Measurements from ENCODE around the gene FCN2.

The FCN2 gene

GRCh38 chr9:134867917-134868750 is 12.5 kb upstream of the FCN2 start:
- no peak overlapping the region for H3K9ac ChIP-seq (ENCODE audit: low read length)
- H2BK120ac ChIP-seq (ENCODE audit: insufficient read depth, low read length, poor library complexity) = no peak overlapping the region
- H3K27ac ChIP-seq (ENCODE audit: low read depth, low read length) = no peak overlapping the region
- H4K91ac ChIP-seq (ENCODE audit: low read depth, low read length) = no peak overlapping the region
- no peaks in the 10 kb centered on the region for H3K79me2 ChIP-seq (ENCODE audit: control insufficient read depth, insufficient read depth, low read length, poor library complexity)
- WGBS (ENCODE audit: extremely low coverage, insufficient coverage, insufficient read length) = no CpG with 5 or more reads among the region's 22 CpGs
- no peak overlapping the region for H3K18ac ChIP-seq (ENCODE audit: low read length)
- no peaks in the 10 kb centered on the region for H3K36me3 ChIP-seq (ENCODE audit: control insufficient read depth in 1 of 2, insufficient read depth in 2 of 2, low read length in 2 of 2)
- H3K23ac ChIP-seq (ENCODE audit: low read length) = no peak overlapping the region
- no peak overlapping the region for H2AFZ ChIP-seq (ENCODE audit: insufficient read depth, low read length, poor library complexity)
- no peak overlapping the region for H2AK5ac ChIP-seq (ENCODE audit: low read length)
- H4K8ac ChIP-seq (ENCODE audit: low read depth, low read length) = no peak overlapping the region
- H3K14ac ChIP-seq (ENCODE audit: low read length) = no peak overlapping the region
- no peak overlapping the region for H2BK5ac ChIP-seq (ENCODE audit: low read depth, low read length, poor library complexity)
- no peak overlapping the region for H4K12ac ChIP-seq (ENCODE audit: low read depth, low read length)
- peaks cover 7% of the 10 kb centered on the region for H3K9me3 ChIP-seq (ENCODE audit: insufficient read depth, low read depth, low read length)
- no peaks in the 10 kb centered on the region for H3K4me1 ChIP-seq (ENCODE audit: control insufficient read depth in 1 of 2, insufficient read depth in 2 of 2, low read length in 2 of 2)
- H3K79me1 ChIP-seq (ENCODE audit: low read length) = no peaks in the 10 kb centered on the region
- no peak overlapping the region for H3K4me3 ChIP-seq (ENCODE audit: low read depth, low read length)
- H2BK12ac ChIP-seq (ENCODE audit: low read length) = no peak overlapping the region
- no peak for DNase-seq
- no peak overlapping the region for H3K4me2 ChIP-seq (ENCODE audit: low read length)
- H3K4ac ChIP-seq (ENCODE audit: low read depth, low read length) = no peak overlapping the region
- H3K27me3 ChIP-seq (ENCODE audit: insufficient read depth, low read length) = no peaks in the 10 kb centered on the region

GRCh38 chr9:134868751-134869553 is 11.7 kb upstream of the FCN2 start:
- Histone ChIP-seq H4K8ac (ENCODE audit: low read depth, low read length) (no peak overlapping the region), H2BK120ac (ENCODE audit: insufficient read depth, low read length, poor library complexity) (no peak overlapping the region), H3K14ac (ENCODE audit: low read length) (no peak overlapping the region), H3K4ac (ENCODE audit: low read depth, low read length) (no peak overlapping the region), H3K23ac (ENCODE audit: low read length) (no peak overlapping the region), H3K4me3 (ENCODE audit: low read depth, low read length) (no peak overlapping the region), H3K18ac (ENCODE audit: low read length) (no peak overlapping the region), H3K9ac (ENCODE audit: low read length) (no peak overlapping the region), H3K9me3 (ENCODE audit: insufficient read depth, low read depth, low read length) (peaks cover 7% of the 10 kb centered on the region), H4K12ac (ENCODE audit: low read depth, low read length) (no peak overlapping the region), H2BK12ac (ENCODE audit: low read length) (no peak overlapping the region), H3K27ac (ENCODE audit: low read depth, low read length) (no peak overlapping the region), H2AK5ac (ENCODE audit: low read length) (no peak overlapping the region), H4K91ac (ENCODE audit: low read depth, low read length) (no peak overlapping the region), H2BK5ac (ENCODE audit: low read depth, low read length, poor library complexity) (no peak overlapping the region), H3K79me2 (ENCODE audit: control insufficient read depth, insufficient read depth, low read length, poor library complexity) (no peaks in the 10 kb centered on the region), H3K4me2 (ENCODE audit: low read length) (no peak overlapping the region), H3K4me1 (ENCODE audit: control insufficient read depth in 1 of 2, insufficient read depth in 2 of 2, low read length in 2 of 2) (no peaks in the 10 kb centered on the region), H3K79me1 (ENCODE audit: low read length) (no peaks in the 10 kb centered on the region), H3K27me3 (ENCODE audit: insufficient read depth, low read length) (no peaks in the 10 kb centered on the region), H3K36me3 (ENCODE audit: control insufficient read depth in 1 of 2, insufficient read depth in 2 of 2, low read length in 2 of 2) (no peaks in the 10 kb centered on the region), H2AFZ (ENCODE audit: insufficient read depth, low read length, poor library complexity) (no peak overlapping the region)
- DNase-seq = no peak
- WGBS (ENCODE audit: extremely low coverage, insufficient coverage, insufficient read length) = no CpG with 5 or more reads among the region's 25 CpGs

- no peak overlapping the region for H4K8ac ChIP-seq (ENCODE audit: low read depth, low read length)
- no peak overlapping the region for H3K4me3 ChIP-seq (ENCODE audit: low read depth, low read length)
- H3K4ac ChIP-seq (ENCODE audit: low read depth, low read length) = no peak overlapping the region
- no peak overlapping the region for H2AK5ac ChIP-seq (ENCODE audit: low read length)
- no peaks in the 10 kb centered on the region for H3K4me1 ChIP-seq (ENCODE audit: control insufficient read depth in 1 of 2, insufficient read depth in 2 of 2, low read length in 2 of 2)
- no peaks in the 10 kb centered on the region for H3K36me3 ChIP-seq (ENCODE audit: control insufficient read depth in 1 of 2, insufficient read depth in 2 of 2, low read length in 2 of 2)
- H4K91ac ChIP-seq (ENCODE audit: low read depth, low read length) = no peak overlapping the region
- H3K79me1 ChIP-seq (ENCODE audit: low read length) = no peaks in the 10 kb centered on the region
- H4K12ac ChIP-seq (ENCODE audit: low read depth, low read length) = no peak overlapping the region
- H2BK5ac ChIP-seq (ENCODE audit: low read depth, low read length, poor library complexity) = no peak overlapping the region
- no CpG with 5 or more reads among the region's 17 CpGs for WGBS (ENCODE audit: extremely low coverage, insufficient coverage, insufficient read length)
- H3K9me3 ChIP-seq (ENCODE audit: insufficient read depth, low read depth, low read length) = peaks cover 7% of the 10 kb centered on the region
- H3K79me2 ChIP-seq (ENCODE audit: control insufficient read depth, insufficient read depth, low read length, poor library complexity) = no peaks in the 10 kb centered on the region
- no peak overlapping the region for H3K27ac ChIP-seq (ENCODE audit: low read depth, low read length)
- no peak overlapping the region for H2BK12ac ChIP-seq (ENCODE audit: low read length)
- no peak for DNase-seq
- no peak overlapping the region for H2AFZ ChIP-seq (ENCODE audit: insufficient read depth, low read length, poor library complexity)
- no peak overlapping the region for H3K18ac ChIP-seq (ENCODE audit: low read length)
- H2BK120ac ChIP-seq (ENCODE audit: insufficient read depth, low read length, poor library complexity) = no peak overlapping the region
- H3K14ac ChIP-seq (ENCODE audit: low read length) = no peak overlapping the region
- no peak overlapping the region for H3K4me2 ChIP-seq (ENCODE audit: low read length)
- H3K27me3 ChIP-seq (ENCODE audit: insufficient read depth, low read length) = no peaks in the 10 kb centered on the region
- no peak overlapping the region for H3K23ac ChIP-seq (ENCODE audit: low read length)
- no peak overlapping the region for H3K9ac ChIP-seq (ENCODE audit: low read length)
Measured at GRCh38 chr9:134869554-134870300, 10.9 kb upstream of the FCN2 start.

GRCh38 chr9:134870301-134870694 is 10.3 kb upstream of the FCN2 start:
- H3K27ac ChIP-seq (ENCODE audit: low read depth, low read length) = no peak overlapping the region
- no peak overlapping the region for H3K4ac ChIP-seq (ENCODE audit: low read depth, low read length)
- H3K18ac ChIP-seq (ENCODE audit: low read length) = no peak overlapping the region
- H4K12ac ChIP-seq (ENCODE audit: low read depth, low read length) = no peak overlapping the region
- H2BK12ac ChIP-seq (ENCODE audit: low read length) = no peak overlapping the region
- H2BK120ac ChIP-seq (ENCODE audit: insufficient read depth, low read length, poor library complexity) = no peak overlapping the region
- H3K4me1 ChIP-seq (ENCODE audit: control insufficient read depth in 1 of 2, insufficient read depth in 2 of 2, low read length in 2 of 2) = no peaks in the 10 kb centered on the region
- H4K8ac ChIP-seq (ENCODE audit: low read depth, low read length) = no peak overlapping the region
- WGBS (ENCODE audit: extremely low coverage, insufficient coverage, insufficient read length) = no CpG with 5 or more reads among the region's 11 CpGs
- H2BK5ac ChIP-seq (ENCODE audit: low read depth, low read length, poor library complexity) = no peak overlapping the region
- no peaks in the 10 kb centered on the region for H3K27me3 ChIP-seq (ENCODE audit: insufficient read depth, low read length)
- no peak overlapping the region for H2AK5ac ChIP-seq (ENCODE audit: low read length)
- H3K9me3 ChIP-seq (ENCODE audit: insufficient read depth, low read depth, low read length) = peaks cover 7% of the 10 kb centered on the region
- no peak overlapping the region for H3K9ac ChIP-seq (ENCODE audit: low read length)
- H3K14ac ChIP-seq (ENCODE audit: low read length) = no peak overlapping the region
- H3K23ac ChIP-seq (ENCODE audit: low read length) = no peak overlapping the region
- no peaks in the 10 kb centered on the region for H3K79me1 ChIP-seq (ENCODE audit: low read length)
- H3K4me3 ChIP-seq (ENCODE audit: low read depth, low read length) = no peak overlapping the region
- no peak overlapping the region for H4K91ac ChIP-seq (ENCODE audit: low read depth, low read length)
- no peak overlapping the region for H3K4me2 ChIP-seq (ENCODE audit: low read length)
- no peak for DNase-seq
- no peaks in the 10 kb centered on the region for H3K79me2 ChIP-seq (ENCODE audit: control insufficient read depth, insufficient read depth, low read length, poor library complexity)
- no peaks in the 10 kb centered on the region for H3K36me3 ChIP-seq (ENCODE audit: control insufficient read depth in 1 of 2, insufficient read depth in 2 of 2, low read length in 2 of 2)
- no peak overlapping the region for H2AFZ ChIP-seq (ENCODE audit: insufficient read depth, low read length, poor library complexity)
